Fibroblast of skin of back (primary cell): ENCODE results near the gene FAM83G.

ENCODE experiments used
- DNase-seq: peaks from one replicate; pipeline ENCODE4 v3.0.0-alpha.2; 2013

Gene FAM83G

GRCh38 chr17:19005789-19006430 lies 1.3 kb upstream of the FAM83G start:
- no peak for DNase-seq

- DNase-seq: no peak
Measured at GRCh38 chr17:19005137-19005773, 691 bp upstream of the FAM83G start.

- DNase-seq: peak; percentile 29
Measured at GRCh38 chr17:19003543-19004420, 782 bp downstream of the FAM83G start.

- peak; percentile 51 for DNase-seq
Measured at GRCh38 chr17:19002805-19003542, 1.6 kb downstream of the FAM83G start.

DNA sequence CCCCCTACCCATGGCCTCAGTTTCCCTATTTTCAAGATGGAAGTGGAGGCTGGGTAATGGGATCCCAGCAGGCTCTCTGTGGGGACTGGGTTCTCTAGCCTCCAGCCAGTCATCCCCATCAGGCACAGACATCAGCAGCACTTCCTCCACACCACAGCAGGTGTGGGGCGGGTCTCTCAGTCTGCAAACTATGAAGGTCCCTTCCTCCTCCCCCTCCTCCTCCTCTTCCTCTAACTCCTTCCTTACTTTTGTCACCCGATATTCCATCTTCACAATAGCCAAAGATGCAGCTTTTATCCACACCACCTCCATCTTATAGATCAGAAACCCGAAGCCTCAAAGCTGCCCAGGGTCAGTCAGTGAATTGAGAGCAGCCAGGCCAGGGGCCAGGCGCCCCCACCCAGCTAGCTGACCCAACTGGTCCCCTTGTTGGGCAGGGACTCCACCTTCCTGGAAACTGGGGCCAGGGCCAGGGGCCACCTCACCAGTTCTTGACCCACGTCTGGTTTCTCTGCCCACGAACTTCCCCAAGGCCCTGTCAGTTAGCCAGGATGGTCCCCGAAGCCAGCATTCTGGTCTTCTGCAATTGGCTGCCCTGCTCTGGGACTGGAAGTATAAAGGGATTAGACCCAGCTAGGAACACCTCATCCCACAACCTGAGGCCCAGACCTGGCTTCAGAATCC lies 2.5 kb downstream of the FAM83G start:
- DNase-seq: no peak

GRCh38 chr17:19000531-19001325 lies 3.8 kb downstream of the FAM83G start:
- peak; percentile 37 for DNase-seq

- no peak for DNase-seq
Measured at GRCh38 chr17:18999911-19000310, 4.7 kb downstream of the FAM83G start.

DNA sequence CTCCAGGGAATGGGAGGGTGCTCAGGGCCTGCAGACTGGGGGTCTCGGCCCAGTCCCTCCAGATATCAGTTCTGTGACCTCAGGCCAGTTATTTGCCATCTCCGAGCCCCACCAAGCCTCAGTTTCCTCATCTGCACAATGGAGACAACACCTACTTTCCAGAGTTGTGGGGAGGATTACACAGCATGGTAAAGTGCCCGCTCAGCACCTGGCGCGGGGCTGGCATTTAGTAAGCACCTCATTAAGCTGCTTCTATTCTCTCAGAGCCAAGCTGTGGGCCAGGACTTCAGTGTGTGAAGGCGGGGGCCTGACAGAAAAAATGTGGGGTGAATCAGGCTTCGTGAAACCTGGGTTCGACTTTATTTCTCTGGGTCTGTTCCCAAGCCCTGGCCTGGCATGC lies 5.2 kb downstream of the FAM83G start:
- no peak for DNase-seq

DNA sequence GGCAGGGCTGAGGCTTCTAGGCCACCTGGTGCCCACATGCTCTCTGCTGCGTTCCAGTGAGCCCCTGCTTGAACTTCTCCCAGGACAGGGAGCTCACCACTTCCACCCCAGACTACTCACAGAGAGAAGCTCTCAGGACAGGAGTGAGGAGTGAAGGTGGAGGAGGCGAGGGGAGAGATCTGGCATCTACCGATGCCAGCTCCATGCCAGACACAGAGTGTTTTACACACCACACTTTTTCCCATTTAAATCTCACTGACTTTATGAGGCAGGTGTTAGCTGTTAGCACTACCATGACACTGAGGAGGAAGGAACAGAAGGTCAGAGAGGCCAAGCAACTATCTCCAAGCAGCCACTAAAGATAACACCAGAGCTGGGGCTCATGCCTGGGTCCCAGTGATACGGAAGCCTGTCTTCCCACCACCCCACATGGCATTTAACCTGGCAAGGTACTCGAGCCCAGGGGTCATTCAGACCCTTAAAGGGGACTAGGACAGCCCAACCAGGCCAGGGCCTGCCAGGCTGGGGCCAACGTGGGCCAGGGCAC lies 6.8 kb downstream of the FAM83G start:
- DNase-seq: no peak

DNA sequence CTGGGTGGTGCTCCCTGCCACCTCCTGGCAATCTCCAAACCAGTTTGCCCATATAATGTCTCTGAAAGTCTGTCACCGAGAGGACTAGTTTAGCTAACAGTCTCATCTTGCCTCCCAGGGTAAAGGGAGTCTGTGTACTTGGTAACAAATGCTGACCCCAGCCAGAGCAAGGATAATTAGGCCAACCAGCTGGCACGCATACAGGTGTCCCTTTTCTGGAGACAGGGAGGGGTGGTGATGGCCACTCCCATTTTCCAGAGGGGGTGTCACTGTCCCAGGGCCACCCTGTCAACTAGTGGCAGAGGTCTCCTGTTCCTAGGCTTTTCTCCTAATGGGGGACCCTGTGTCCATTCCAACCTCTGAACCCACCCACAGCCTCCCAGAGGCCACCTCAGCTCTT lies 8.1 kb downstream of the FAM83G start:
- no peak for DNase-seq

DNA sequence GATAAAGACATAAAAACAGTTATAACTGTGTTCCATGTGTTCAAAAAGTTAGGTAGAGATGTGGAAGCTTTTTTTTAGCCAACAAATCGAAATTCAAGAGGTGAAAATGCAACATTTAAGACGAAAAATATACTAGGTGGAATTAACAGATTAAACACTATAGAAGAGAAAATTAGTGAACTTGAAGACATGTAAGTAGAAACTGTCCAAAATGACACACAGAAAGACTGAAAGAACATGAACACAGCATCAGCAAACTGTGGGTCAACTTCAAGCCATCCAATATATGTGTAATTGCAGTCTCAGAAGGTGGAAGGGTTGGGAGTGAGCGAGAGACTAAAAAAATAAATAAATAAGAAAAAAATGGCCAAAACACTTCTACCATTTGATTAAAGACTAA lies 9.3 kb downstream of the FAM83G start:
- DNase-seq: no peak

GRCh38 chr17:18994631-18995030 lies 9.9 kb downstream of the FAM83G start:
- no peak for DNase-seq

- peak; percentile 11 for DNase-seq
Measured at GRCh38 chr17:18993905-18994526, 10.5 kb downstream of the FAM83G start.

GRCh38 chr17:18992454-18993130 lies 12.0 kb downstream of the FAM83G start:
- no peak for DNase-seq

DNA sequence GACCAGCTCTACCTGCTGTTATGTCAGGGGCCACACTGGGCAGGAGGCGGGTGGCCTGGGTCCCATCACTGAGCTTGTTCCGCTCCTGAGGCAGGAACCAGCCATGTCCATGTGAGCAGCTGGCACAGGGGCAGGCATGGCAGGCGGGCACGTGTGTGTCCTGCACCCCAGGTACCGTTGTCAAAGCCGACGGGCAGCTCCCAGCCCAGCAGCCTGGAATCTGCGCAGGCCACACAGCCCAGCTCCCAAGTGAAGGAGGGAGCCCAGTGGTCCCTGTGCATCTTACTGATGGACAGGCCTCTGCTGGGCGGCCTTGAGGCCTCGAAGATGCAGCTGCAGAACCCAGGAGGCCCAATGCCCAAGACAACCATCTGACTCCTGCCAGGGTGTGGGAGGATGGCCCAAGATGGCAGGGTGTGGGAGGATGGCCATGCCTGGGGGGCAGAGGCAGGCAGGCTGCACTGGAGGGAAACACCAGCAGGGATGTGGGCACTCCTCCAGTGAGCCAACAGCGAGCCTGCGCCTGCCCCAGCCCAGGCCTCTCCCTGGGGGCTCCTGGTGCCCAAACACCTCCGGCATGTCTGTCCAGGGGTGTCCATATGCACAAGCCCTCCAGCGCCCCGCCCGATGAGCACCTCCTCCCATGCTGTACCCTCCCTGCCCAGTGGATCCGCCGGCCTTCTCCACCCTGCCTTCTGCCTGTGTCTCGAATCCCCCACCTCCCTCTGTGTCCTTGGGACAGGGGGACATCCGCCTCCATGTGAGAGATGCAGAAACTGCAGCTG lies 12.8 kb downstream of the FAM83G start:
- no peak for DNase-seq

GRCh38 chr17:18990331-18990730 lies 14.2 kb downstream of the FAM83G start:
- DNase-seq: no peak

GRCh38 chr17:18988546-18989173 lies 15.9 kb downstream of the FAM83G start:
- no peak for DNase-seq

DNA sequence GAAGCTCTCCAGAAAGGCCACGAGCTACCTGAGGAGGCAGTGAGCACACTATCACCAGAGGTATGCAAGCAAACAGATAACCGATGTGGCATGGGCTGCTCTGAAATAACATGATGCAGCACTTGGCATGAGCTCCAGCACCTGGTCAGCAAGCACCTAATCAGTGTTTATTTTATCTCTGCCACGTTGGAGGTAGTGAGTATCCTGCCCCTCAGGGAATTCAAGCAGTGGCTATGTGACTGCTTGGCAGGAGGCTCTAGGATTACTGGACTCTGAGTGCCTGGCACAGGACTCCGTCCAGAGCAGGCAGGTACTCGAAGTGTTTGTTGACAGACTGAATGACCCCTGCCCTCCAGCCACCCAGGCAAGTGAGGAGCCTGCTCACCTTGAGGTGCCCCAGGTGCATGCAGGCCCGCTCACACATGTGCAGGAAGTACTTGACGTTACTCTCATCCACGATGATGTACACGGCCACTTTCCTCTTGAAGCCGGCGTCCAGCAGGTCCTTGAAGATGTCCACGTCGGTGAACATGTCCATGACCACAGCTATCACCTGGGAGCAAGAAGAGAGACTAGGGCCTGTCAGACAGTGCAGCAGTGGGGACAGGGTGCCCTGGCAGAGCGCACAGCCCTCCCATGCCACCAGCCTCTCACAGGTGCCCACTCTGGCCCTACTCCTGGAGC lies 16.6 kb downstream of the FAM83G start:
- DNase-seq: no peak
